CD1c-positive myeloid dendritic cell (primary cell): ENCODE results near the gene ROMO1.
"Not testable (repeated sequence)": the region's sequence is repeated elsewhere in the genome, so short reads cannot be mapped to it uniquely, and the experiment has no call there.

Experiments
- DNase-seq: peaks from one replicate; pipeline ENCODE4 v3.0.0-alpha.2; 2016; ENCODE audit errors: extremely low spot score

ROMO1 gene

GRCh38 chr20:35680452-35681183 lies 18.6 kb upstream of the ROMO1 start:
- DNase-seq = peak; percentile 16

DNA sequence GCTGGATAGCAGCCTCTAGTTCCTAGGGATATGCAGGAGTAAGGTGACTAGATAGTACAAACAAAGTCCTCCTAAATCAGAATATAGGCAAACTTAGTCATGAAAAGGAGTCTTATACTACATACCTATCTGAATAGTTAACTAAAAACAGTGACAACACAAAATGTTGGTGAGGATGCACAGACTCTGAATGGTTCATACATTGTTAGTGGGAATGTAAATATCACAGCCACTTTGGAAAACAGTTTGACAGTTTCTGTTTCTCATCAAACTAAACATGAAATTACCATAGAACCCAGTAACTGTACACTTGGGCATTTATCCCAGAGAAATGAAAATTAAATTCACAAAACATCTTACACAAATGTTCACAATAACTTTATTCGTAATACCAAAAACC lies 17.2 kb upstream of the ROMO1 start:
- no peak for DNase-seq

DNA sequence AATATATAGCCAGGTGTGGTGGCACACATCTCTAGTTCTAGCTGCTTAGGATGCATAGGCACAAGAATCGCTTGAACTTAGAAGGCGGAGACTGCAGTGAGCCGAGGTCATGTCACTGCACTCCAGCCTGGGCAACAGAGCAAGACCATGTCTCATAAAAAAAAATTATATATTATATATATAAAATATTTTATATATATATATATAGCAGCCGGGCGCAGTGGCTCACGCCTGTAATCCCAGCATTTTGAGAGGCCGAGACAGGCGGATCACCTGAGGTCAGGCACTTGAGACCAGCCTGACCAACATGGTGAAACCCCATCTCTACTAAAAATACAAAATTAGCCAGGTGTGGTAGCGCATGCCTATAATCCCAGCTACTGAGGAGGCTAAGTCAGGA lies 13.8 kb upstream of the ROMO1 start:
- DNase-seq = not testable (repeated sequence)

GRCh38 chr20:35686872-35687271 lies 12.3 kb upstream of the ROMO1 start:
- not testable (repeated sequence) for DNase-seq

GRCh38 chr20:35690265-35690664 lies 8.9 kb upstream of the ROMO1 start:
- DNase-seq = no peak

- DNase-seq = no peak
These were observed 3.9 kb upstream of the ROMO1 start for GRCh38 chr20:35695245-35695749.

- DNase-seq = no peak
These were observed 3.2 kb upstream of the ROMO1 start for GRCh38 chr20:35695978-35696377.

DNA sequence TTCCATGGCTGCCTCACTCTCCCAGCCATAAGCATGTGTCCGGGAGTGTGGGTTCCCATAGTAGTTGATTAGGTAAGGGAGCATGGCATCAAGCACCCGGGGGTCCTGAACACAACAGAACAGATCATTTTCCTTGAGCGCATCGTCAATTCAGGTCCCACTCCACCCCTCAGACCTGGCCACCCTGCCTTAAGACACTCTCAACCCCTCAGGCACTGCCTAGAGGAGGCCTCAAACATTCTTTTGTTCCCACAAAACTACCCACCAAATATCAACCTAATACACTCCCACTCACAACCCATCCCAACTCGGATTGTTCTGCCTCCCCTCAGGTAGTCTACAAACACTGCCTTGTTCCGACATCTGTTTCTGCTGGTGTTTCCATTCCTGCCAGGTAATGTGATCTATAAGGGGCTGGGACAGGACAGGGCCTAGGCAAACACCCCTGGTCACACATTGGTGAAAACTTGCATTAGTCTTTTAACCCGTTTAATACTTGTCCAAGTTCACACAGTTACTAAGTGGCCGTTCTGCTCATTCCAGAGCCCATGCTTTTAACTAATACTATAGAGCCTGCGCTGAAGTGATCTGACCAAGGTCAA lies 1.4 kb upstream of the ROMO1 start:
- no peak for DNase-seq

- DNase-seq = no peak
These were observed 693 bp upstream of the ROMO1 start for GRCh38 chr20:35698298-35699126.

DNA sequence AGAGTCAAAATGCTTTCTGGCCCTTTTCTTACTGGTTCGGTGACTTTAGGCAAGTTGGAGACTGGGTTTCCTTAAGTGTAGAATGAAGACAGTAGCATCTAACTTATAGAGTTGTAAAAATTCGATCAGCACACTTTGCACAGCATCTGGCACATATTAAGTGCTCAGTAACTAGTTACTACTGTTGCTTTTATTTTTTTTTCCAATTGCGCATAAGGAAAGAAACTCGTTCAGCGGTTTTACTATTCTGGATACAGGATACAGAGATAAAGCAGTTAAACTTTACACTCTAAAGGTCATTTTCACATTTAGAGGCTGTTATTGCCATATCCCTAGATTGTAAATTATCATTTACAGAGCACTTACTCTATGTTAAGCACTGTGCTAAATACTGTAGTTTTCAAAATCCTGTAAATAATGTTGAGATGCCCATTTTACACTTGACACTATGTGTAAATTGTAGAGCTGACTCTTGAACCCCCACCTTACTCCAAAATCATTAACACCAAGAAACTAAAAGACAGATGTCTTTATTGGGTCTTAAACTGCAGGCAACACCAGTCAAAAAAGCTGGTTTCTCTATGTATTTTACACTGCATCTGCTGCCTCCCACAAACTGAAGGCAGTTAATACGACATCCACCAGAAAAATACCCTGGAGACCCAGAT lies 886 bp downstream of the ROMO1 start:
- no peak for DNase-seq

GRCh38 chr20:35700625-35701148 lies 1.5 kb downstream of the ROMO1 start:
- DNase-seq = no peak

DNA sequence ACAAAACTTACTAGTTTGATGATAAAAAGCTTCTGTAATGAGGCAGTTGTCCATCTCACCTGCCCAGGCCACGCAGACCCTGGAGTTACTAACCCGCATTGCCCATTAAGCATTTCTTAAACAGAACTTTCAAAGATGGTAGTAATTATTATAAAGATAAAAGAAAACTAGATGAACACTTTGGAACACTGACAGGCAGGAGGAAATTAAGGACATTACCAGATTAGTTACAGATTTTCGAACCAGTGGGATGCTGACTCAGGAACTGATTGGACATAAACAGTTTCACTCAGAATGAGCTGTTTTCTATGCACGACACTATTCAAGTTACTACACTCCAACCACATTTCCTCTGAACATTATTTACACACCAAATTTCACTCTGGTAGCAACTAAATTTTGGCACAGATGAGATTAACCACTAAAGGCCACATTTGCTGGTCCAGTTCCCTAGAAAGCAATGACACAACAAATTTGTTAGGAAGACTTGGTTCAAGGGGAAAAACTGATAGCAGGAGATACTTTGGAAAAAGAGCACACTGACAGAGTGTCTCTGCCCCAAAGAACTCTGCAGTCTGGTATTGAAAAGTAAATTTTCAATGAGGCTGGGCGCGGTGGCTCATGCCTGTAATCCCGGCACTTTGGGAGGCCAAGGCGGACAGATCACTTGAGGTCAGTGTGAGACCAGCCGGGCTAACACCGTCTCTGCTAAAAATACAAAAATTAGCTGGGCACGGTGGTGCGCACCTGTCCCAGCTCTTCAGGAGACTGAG lies 3.0 kb downstream of the ROMO1 start:
- no peak for DNase-seq

- no peak for DNase-seq
These were observed 3.9 kb downstream of the ROMO1 start for GRCh38 chr20:35702824-35703695.

GRCh38 chr20:35704514-35705261 lies 5.5 kb downstream of the ROMO1 start:
- no peak for DNase-seq

DNA sequence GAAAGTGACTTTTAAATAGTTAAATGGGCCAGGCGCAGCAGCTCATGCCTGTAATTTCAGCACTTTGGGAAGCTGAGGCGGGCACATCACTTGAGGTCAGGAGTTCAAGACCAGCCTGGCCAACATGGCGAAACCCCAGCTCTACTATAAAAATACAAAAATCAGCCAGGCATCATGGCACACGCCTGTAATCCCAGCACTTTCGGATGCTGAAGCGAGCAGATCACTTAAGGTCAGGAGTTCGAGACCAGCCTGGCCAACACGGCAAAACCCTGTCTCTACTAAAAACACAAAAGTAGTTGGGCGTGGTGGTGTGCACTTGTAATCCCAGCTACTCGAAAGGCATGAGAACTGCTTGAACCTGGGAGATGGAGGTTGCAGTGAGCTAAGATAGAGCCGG lies 6.7 kb downstream of the ROMO1 start:
- not testable (repeated sequence) for DNase-seq

DNA sequence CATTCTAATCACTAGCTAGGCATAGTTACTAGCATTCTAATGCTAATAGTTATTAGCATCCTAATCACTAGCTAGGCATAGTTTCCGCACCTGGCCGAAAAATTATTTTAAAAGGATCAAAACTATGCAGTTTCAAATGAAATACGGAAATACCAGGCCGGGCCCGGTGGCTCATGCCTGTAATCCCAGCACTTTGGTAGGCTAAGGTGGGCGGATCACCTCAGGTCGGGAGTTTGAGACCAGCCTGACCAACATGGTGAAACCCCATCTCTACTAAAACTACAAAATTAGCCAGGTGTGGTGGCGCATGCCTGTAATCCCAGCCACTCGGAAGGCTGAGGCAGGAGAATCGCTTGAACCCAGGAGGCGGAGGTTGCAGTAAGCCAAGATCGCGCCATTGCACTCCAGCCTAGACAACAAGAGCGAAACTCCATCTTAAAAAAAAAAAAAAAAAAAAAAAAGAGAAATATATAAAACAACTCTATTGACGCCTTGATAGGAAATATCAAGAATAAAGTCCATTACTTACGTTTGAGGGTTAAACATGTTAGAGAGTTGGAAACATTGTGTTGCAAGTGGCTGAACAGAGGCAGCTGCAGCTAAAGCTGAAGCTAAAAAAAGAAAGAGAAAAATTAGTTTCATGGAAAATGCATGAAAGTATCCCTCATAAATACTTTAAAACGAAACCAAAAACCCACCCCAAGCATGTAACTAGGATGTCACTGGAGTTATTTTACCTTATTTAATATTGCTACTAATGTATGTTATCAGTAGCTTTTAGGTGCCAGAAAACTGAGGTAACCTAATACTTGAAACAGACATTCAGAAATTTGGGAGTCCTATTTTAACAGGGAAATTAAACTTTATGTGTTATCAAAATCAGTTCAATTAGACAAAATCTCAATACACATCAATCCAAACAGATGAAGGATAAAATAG lies 7.7 kb downstream of the ROMO1 start:
- DNase-seq = not testable (repeated sequence)

- no peak for DNase-seq
These were observed 9.3 kb downstream of the ROMO1 start for GRCh38 chr20:35708502-35708901.

- no peak for DNase-seq
These were observed 10.1 kb downstream of the ROMO1 start for GRCh38 chr20:35709259-35709658.
